ENCODE results near the gene ARHGAP44.
"Not testable (repeated sequence)": the region's sequence is repeated elsewhere in the genome, so short reads cannot be mapped to it uniquely, and the experiment has no call there.

ARHGAP44 gene

DNA sequence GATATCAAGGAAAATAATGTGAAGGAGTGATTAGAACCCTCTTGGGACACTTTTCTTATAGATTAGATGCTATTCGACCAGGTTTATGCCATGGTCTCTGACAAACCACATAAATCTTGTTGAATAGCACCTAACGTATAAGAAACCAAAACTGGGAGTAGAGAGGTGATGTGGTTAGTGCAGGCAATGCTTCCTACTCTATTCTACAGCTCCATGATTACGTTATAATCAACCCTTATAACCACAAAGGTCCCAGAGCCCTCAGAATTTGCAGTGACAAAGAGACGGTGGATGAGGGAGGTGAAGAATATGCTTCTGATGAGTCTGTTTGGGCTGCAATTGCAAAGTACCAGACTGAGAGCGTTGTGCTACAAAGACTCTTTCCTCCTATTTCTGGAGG is 78.4 kb downstream of the ARHGAP44 start (continued):
- no peak for TF ChIP-seq ZNF76 (tag by site-specific recombination; IDR thresholded peaks at IDR 0.05; ENCODE audit: borderline replicate concordance, low read depth)

DNA sequence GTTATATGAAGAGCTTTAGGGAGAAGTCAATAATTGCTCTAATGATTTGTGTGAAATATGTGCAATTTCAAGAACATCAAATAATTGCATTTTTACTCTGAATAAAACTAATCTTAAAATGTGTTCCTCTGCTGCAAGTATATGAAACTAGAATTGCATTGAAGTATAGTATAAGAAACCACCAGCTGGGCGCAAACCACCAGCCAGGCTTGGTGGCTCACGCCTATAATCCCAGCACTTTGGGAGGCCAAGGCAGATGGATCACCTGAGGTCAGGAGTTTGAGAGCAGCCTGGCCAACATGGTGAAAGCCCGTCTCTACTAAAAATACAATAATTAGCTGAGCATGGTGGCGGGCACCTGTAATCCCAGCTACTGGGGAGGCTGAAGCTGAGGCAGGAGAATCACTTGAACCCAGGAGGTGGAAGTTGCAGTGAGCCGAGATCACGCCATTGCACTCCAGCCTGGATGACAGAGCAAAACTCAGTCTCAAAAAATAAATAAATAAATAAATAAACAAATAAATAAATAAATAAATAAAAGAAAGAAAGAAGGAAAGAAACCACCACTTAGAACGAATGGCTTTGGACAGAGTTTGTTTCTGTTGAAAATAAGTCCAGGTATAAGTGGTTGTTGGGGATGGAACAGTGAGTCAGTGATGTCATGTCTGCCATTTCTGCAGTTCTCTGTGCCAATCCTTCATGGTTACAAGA is 84.3 kb downstream of the ARHGAP44 start:
- H3K36me3 ChIP-seq (ENCODE audit: control insufficient read depth in 2 of 2, insufficient read depth in 1 of 2, low read length in 2 of 2); POLR2A ChIA-PET; H3K9me3 ChIP-seq (ENCODE audit: control insufficient read depth, insufficient read depth, low read depth, low read length); H3K4me3 ChIP-seq (ENCODE audit: low read depth, low read length); H3K27ac ChIP-seq (ENCODE audit: extremely low read depth, low read depth, low read length); H3K4me1 ChIP-seq (ENCODE audit: control insufficient read depth, insufficient read depth, low read length): not testable (repeated sequence)
- TF ChIP-seq ZNF202 (tag by site-specific recombination; IDR thresholded peaks at IDR 0.05; ENCODE audit: borderline replicate concordance): peak; percentile 33; the same call in 1 of the 2 replicates
- TF ChIP-seq, protein P1, sequence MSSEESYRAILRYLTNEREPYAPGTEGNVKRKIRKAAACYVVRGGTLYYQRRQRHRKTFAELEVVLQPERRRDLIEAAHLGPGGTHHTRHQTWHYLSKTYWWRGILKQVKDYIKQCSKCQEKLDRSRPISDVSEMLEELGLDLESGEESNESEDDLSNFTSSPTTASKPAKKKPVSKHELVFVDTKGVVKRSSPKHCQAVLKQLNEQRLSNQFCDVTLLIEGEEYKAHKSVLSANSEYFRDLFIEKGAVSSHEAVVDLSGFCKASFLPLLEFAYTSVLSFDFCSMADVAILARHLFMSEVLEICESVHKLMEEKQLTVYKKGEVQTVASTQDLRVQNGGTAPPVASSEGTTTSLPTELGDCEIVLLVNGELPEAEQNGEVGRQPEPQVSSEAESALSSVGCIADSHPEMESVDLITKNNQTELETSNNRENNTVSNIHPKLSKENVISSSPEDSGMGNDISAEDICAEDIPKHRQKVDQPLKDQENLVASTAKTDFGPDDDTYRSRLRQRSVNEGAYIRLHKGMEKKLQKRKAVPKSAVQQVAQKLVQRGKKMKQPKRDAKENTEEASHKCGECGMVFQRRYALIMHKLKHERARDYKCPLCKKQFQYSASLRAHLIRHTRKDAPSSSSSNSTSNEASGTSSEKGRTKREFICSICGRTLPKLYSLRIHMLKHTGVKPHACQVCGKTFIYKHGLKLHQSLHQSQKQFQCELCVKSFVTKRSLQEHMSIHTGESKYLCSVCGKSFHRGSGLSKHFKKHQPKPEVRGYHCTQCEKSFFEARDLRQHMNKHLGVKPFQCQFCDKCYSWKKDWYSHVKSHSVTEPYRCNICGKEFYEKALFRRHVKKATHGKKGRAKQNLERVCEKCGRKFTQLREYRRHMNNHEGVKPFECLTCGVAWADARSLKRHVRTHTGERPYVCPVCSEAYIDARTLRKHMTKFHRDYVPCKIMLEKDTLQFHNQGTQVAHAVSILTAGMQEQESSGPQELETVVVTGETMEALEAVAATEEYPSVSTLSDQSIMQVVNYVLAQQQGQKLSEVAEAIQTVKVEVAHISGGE (tag by site-specific recombination; conservative IDR thresholded peaks at IDR 0.05; ENCODE audit: low read depth): 0 out of 2 replicates have a peak, but pooled peaks have one; percentile 39
- TF ChIP-seq ZNF426 (tag by site-specific recombination; IDR thresholded peaks at IDR 0.05): peak; percentile 36
- TF ChIP-seq, protein P2, sequence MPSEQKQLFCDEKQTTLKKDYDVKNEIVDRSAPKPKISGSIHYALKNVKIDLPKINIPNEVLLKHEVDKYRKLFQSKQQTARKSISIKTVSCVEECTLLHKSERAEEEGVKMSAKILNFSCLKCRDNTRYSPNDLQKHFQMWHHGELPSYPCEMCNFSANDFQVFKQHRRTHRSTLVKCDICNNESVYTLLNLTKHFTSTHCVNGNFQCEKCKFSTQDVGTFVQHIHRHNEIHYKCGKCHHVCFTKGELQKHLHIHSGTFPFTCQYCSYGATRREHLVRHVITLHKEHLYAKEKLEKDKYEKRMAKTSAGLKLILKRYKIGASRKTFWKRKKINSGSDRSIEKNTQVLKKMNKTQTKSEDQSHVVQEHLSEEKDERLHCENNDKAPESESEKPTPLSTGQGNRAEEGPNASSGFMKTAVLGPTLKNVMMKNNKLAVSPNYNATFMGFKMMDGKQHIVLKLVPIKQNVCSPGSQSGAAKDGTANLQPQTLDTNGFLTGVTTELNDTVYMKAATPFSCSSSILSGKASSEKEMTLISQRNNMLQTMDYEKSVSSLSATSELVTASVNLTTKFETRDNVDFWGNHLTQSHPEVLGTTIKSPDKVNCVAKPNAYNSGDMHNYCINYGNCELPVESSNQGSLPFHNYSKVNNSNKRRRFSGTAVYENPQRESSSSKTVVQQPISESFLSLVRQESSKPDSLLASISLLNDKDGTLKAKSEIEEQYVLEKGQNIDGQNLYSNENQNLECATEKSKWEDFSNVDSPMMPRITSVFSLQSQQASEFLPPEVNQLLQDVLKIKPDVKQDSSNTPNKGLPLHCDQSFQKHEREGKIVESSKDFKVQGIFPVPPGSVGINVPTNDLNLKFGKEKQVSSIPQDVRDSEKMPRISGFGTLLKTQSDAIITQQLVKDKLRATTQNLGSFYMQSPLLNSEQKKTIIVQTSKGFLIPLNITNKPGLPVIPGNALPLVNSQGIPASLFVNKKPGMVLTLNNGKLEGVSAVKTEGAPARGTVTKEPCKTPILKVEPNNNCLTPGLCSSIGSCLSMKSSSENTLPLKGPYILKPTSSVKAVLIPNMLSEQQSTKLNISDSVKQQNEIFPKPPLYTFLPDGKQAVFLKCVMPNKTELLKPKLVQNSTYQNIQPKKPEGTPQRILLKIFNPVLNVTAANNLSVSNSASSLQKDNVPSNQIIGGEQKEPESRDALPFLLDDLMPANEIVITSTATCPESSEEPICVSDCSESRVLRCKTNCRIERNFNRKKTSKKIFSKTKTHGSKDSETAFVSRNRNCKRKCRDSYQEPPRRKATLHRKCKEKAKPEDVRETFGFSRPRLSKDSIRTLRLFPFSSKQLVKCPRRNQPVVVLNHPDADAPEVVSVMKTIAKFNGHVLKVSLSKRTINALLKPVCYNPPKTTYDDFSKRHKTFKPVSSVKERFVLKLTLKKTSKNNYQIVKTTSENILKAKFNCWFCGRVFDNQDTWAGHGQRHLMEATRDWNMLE (tag by site-specific recombination; conservative IDR thresholded peaks at IDR 0.05; ENCODE audit: low read depth): peak; percentile 47; the same call in 1 of the 2 replicates
- peak; percentile 26 for TF ChIP-seq ZNF555 (tag by site-specific recombination; conservative IDR thresholded peaks at IDR 0.05)
- TF ChIP-seq ZNF623 (tag by site-specific recombination; IDR thresholded peaks at IDR 0.05): 0 out of 2 replicates have a peak, but pooled peaks have one; percentile 25
- peak; percentile 15; the same call in 1 of the 2 replicates for TF ChIP-seq ZNF560 (tag by site-specific recombination; IDR thresholded peaks at IDR 0.05; ENCODE audit: borderline replicate concordance)
- TF ChIP-seq ZNF140 (tag by site-specific recombination; IDR thresholded peaks at IDR 0.05): peak; percentile 19; the same call in 1 of the 2 replicates
- TF ChIP-seq ZNF394 (tag by site-specific recombination; IDR thresholded peaks at IDR 0.05; ENCODE audit: borderline replicate concordance): peak; percentile 33; the same call in 1 of the 2 replicates
- CTCF ChIA-PET: interaction anchor here (0.7 kb wide), 1 partner anchor 255 kb away, joined by 3 read pairs; no protein-coding TSS in a partner anchor

DNA sequence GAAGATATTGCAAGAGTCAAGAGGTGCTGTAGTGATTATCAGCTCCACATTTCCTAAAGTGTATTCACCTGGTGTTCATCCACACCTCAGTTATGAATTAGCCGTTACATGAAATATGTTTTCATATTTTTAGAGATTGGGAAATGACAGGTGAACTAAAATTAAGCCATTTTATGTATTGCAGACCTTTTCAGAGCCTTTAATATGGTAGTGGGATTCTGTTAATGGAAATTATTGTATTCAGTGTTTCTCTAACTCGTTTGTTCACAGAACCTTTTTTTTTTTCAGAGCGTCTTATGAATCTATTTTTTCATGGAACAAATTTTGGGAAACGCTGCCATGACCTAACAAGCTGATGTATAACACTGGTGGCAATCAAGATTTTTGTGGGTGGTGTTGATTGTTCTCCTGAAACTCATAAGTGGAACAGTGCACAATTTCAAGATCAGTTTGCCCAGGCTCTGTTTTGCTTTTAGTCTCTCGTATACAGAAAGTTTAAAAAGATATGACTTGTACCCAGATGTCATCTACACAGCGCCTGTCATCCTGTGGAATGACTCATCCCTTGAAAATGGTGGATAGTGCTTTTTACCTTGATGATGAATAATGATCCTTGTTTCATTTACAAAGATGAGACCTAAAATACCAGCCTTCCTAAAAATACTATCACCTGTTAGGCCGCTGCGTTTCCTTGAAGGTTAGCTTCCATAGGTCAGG is 88.8 kb downstream of the ARHGAP44 start:
- TF ChIP-seq ZNF239 (tag by site-specific recombination; IDR thresholded peaks at IDR 0.05) (peak; percentile 87), GLIS2 (tag by site-specific recombination; IDR thresholded peaks at IDR 0.05) (no peak)
- no peaks in the 10 kb centered on the region for H3K36me3 ChIP-seq (ENCODE audit: control insufficient read depth in 2 of 2, insufficient read depth in 1 of 2, low read length in 2 of 2)
- H3K9me3 ChIP-seq (ENCODE audit: control insufficient read depth, insufficient read depth, low read depth, low read length): no peaks in the 10 kb centered on the region
- CTCF ChIA-PET: interaction anchor here (0.9 kb wide), 2 partner anchors 136 to 197 kb away, joined by 3 read pairs; no protein-coding TSS in a partner anchor
- no peak overlapping the region for H3K4me3 ChIP-seq (ENCODE audit: low read depth, low read length)
- POLR2A ChIA-PET: no interaction called here
- no peak overlapping the region for H3K27ac ChIP-seq (ENCODE audit: extremely low read depth, low read depth, low read length)
- no peaks in the 10 kb centered on the region for H3K4me1 ChIP-seq (ENCODE audit: control insufficient read depth, insufficient read depth, low read length)

Data from HEK293 (cell line).